Activated naive CD8-positive, alpha-beta T cell treated with anti-CD3 and anti-CD28 coated beads, Interleukin-2, amount 10 ng/mL, durations not matched to agents 7 days and 5 days (primary cell): ENCODE results near the gene THSD4. TPM values are rescaled to one million over a fixed set of nuclear protein-coding genes. Genes with fewer than 3 reads are reported as not detected.

Experiments
- ATAC-seq: fragments of 150-1000 bp; cut with Tn5 transposase; one replicate; pipeline ENCODE4 v1.10.0; 2021; ENCODE audit warnings: low read depth, moderate library complexity
- POLR2A ChIA-PET: fragments of 350-600 bp; sonication (Branson Sonifier 250); formaldehyde crosslinking; loops from one replicate; lab custom pipeline; 2021; ENCODE audit warnings: antibody characterized with exemption; lab: Charles Lee
- DNase-seq: peaks from one replicate; pipeline ENCODE4 v3.0.0; 2021
- H3K27ac Mint-ChIP-seq: one replicate; pipeline ENCODE4 v1.8.0; 2022; ENCODE audit warnings: mild to moderate bottlenecking, mixed read lengths
- H3K27me3 Mint-ChIP-seq: one replicate; pipeline ENCODE4 v1.8.0; 2022; ENCODE audit warnings: mild to moderate bottlenecking, moderate library complexity, mixed read lengths
- H3K36me3 Mint-ChIP-seq: one replicate; pipeline ENCODE4 v1.8.0; 2021; ENCODE audit warnings: mild to moderate bottlenecking, mixed read lengths
- H3K4me1 Mint-ChIP-seq: one replicate; pipeline ENCODE4 v1.8.0; 2021; ENCODE audit warnings: mixed read lengths
- H3K4me3 Mint-ChIP-seq: one replicate; pipeline ENCODE4 v1.8.0; 2022; ENCODE audit warnings: mild to moderate bottlenecking, moderate library complexity, mixed read lengths
- H3K9me3 Mint-ChIP-seq: one replicate; pipeline ENCODE4 v1.8.0; 2021; ENCODE audit warnings: mixed read lengths
- total RNA-seq, 2 experiments: library from RNA; stranded (reverse); gene quantifications; one replicate each; pipeline ENCODE4 v1.2.3, GENCODE V29; 2021

THSD4 gene
- total RNA-seq, 2 experiments from 2014 or later, result not detected

GRCh38 chr15:71106802-71107500, 8.3 kb upstream of the THSD4 start:
- H3K9me3 Mint-ChIP-seq, result no peaks in the 10 kb centered on the region
- no peaks in the 10 kb centered on the region for H3K36me3 Mint-ChIP-seq
- POLR2A ChIA-PET, result no interaction called here
- H3K27ac Mint-ChIP-seq, result no peak overlapping the region
- no peaks in the 10 kb centered on the region for H3K27me3 Mint-ChIP-seq
- no peaks in the 10 kb centered on the region for H3K4me1 Mint-ChIP-seq
- ATAC-seq (no peak), DNase-seq (no peak)
- no peak overlapping the region for H3K4me3 Mint-ChIP-seq

GRCh38 chr15:71107501-71107815, 7.8 kb upstream of the THSD4 start:
- no peaks in the 10 kb centered on the region for H3K4me1 Mint-ChIP-seq

DNA sequence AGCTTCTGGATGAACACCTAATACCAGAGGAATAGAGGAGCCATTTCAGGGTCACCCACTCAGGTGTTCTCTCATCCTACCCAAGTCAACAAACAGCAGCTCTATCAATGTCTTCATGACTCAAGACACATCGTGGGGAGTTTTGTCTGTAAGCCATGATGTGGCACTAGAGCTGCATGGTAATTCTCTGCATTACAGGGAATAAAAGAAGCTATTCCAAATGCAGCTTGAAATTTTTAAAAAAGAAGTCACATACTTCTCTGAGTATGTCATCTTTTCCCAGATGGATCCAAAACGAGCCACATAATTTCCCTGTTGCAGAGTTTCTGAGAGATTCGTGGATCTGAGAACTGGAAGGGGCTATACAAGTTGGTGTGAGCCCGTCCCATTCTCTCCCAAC, 6.1 kb upstream of the THSD4 start:
- H3K27ac Mint-ChIP-seq, result no peak overlapping the region
- no peaks in the 10 kb centered on the region for H3K4me1 Mint-ChIP-seq
- no peak for DNase-seq
- peaks cover 6% of the 10 kb centered on the region for H3K27me3 Mint-ChIP-seq
- POLR2A ChIA-PET, result no interaction called here
- no peaks in the 10 kb centered on the region for H3K36me3 Mint-ChIP-seq
- no peak overlapping the region for H3K4me3 Mint-ChIP-seq
- no peak for ATAC-seq
- no peaks in the 10 kb centered on the region for H3K9me3 Mint-ChIP-seq

More at GRCh38 chr15:71107501-71107815, 7.8 kb upstream of the THSD4 start:
- POLR2A ChIA-PET, result no interaction called here
- Mint-ChIP-seq H3K9me3 (no peaks in the 10 kb centered on the region), H3K27ac (no peak overlapping the region), H3K27me3 (no peaks in the 10 kb centered on the region), H3K4me3 (no peak overlapping the region), H3K36me3 (no peaks in the 10 kb centered on the region)
- DNase-seq, result no peak
- no peak for ATAC-seq

DNA sequence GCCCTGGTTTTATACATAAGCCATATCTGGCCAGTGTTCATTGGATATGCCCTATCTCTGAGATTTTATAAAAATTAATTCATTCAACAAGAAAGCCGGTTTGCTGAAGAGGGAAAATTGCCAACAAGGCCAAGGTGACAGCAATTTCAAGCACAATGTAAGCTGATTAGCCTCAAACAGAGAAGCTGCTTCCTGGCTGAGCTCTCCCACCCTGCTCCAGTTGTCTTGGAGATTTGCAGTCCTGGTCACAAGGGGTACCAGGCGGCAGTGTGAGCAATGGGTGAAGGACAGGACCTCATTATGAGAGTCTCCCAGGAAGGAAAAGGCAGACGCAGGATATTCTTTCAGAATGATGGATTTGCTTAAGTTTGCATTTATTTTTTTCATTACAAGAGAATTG, 5.4 kb upstream of the THSD4 start:
- Mint-ChIP-seq H3K9me3 (no peaks in the 10 kb centered on the region), H3K27me3 (peaks cover 11% of the 10 kb centered on the region), H3K4me1 (no peaks in the 10 kb centered on the region), H3K27ac (no peak overlapping the region), H3K4me3 (no peak overlapping the region), H3K36me3 (no peaks in the 10 kb centered on the region)
- ATAC-seq, result no peak
- POLR2A ChIA-PET, result no interaction called here
- DNase-seq, result no peak

DNA sequence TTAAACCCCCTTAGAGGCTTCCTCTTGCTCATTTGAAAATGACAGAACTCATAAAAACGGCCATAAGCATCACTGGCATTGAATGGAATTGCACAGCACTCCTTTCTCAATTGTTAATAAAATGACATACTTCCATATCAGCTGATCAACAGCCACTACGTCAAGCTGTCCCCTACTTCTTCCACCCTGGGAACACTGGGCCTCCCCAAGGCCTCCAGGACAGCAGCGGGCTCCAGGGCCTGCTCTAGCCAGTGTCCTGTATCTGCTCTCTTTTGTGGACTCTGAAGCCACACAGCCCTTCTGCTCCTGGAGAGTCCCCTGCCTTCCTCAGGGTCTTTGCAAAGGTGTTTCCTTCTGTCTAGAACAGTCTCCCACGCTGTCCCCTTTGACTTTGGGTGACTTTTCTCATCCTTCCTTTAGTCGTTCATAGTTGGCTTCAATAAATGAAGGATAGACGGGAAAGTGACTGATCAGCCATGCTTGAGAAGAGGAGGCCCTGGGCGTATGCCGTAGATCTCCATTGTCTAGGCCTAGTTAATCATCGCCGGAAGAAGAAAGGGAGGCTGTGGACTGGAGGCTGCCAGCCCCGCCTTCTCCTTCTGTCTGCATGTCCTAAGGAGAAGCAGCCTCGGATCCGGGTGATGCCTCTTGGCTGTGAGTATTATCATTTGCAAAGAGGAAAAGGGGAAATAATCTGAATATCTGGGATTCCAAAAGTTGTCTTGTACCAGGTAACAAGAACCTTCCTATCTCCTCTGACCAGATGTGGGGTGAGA, 4.7 kb upstream of the THSD4 start:
- H3K36me3 Mint-ChIP-seq, result no peaks in the 10 kb centered on the region
- H3K4me3 Mint-ChIP-seq, result no peak overlapping the region
- DNase-seq (no peak), ATAC-seq (no peak)
- no peak overlapping the region for H3K27ac Mint-ChIP-seq
- POLR2A ChIA-PET, result no interaction called here
- H3K9me3 Mint-ChIP-seq, result no peaks in the 10 kb centered on the region
- H3K4me1 Mint-ChIP-seq, result no peaks in the 10 kb centered on the region
- peaks cover 16% of the 10 kb centered on the region for H3K27me3 Mint-ChIP-seq

- H3K36me3 Mint-ChIP-seq, result no peaks in the 10 kb centered on the region
- H3K4me1 Mint-ChIP-seq, result no peaks in the 10 kb centered on the region
- no peak overlapping the region for H3K27ac Mint-ChIP-seq
- no peak for ATAC-seq
- no peak overlapping the region for H3K4me3 Mint-ChIP-seq
- peaks cover 18% of the 10 kb centered on the region for H3K27me3 Mint-ChIP-seq
- DNase-seq, result no peak
- H3K9me3 Mint-ChIP-seq, result no peaks in the 10 kb centered on the region
- POLR2A ChIA-PET, result no interaction called here
These were observed 4.1 kb upstream of the THSD4 start for GRCh38 chr15:71111181-71111565.

- POLR2A ChIA-PET, result no interaction called here
- DNase-seq (no peak), ATAC-seq (no peak)
- Mint-ChIP-seq H3K36me3 (no peaks in the 10 kb centered on the region), H3K4me3 (no peak overlapping the region), H3K27me3 (peaks cover 26% of the 10 kb centered on the region), H3K4me1 (peaks cover 2% of the 10 kb centered on the region), H3K9me3 (no peaks in the 10 kb centered on the region), H3K27ac (no peak overlapping the region)
These were observed 3.3 kb upstream of the THSD4 start for GRCh38 chr15:71111950-71112349.

DNA sequence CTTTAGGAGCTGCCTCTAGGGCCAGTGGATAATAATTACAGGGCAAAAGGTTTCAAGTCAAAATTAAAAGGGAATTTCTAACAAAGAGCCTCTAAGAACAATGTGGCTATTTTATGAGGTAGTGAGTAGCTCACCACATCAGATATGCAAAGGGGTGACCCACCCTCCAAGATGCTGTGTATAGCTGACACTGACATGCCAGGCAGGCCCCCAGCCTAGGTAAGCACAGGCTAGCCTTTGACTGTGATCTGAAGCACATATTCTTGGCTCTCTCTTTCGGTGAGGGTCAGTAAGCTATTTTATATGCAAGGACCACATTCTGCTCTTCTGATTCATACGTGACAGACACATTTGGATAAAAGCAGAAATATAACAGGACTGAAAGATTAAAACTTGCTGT, 2.8 kb upstream of the THSD4 start:
- Mint-ChIP-seq H3K27me3 (peaks cover 30% of the 10 kb centered on the region), H3K27ac (no peak overlapping the region), H3K4me3 (no peak overlapping the region), H3K36me3 (no peaks in the 10 kb centered on the region), H3K4me1 (peaks cover 2% of the 10 kb centered on the region), H3K9me3 (no peaks in the 10 kb centered on the region)
- POLR2A ChIA-PET, result no interaction called here
- ATAC-seq (no peak), DNase-seq (no peak)

DNA sequence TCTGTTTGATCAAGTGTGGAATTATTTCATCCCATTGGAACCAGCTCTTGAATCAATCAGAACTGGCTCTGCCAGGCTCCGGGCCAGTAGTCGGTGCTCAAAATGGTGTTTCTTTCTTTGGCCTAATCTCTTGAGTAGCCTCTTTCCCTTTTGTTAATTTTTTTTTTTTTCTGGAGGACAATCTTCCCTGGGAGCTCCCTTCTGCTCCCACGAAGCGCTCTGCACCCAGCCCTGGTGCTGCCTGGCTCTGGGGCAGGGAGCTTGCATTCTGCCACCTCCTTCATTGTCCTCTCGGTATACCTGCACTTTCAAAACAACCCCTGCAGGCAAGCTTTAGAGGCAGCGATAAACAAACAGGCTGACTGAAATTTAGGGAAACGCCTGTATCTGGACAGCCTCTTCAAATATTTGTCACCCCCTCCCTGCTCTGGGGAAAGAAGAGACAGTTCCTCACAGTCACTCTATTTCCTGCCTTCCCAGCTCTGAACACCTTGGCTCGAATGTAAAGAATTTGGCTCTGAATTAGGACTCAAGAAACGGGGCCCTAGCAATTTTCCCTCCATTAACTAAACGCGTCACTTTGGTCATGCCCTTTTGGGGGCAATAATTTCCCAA, 1.1 kb upstream of the THSD4 start:
- no peak overlapping the region for H3K4me3 Mint-ChIP-seq
- H3K9me3 Mint-ChIP-seq, result no peaks in the 10 kb centered on the region
- POLR2A ChIA-PET, result no interaction called here
- no peaks in the 10 kb centered on the region for H3K36me3 Mint-ChIP-seq
- peaks cover 45% of the 10 kb centered on the region for H3K27me3 Mint-ChIP-seq
- H3K4me1 Mint-ChIP-seq, result peaks cover 2% of the 10 kb centered on the region
- no peak overlapping the region for H3K27ac Mint-ChIP-seq
- DNase-seq (no peak), ATAC-seq (no peak)

GRCh38 chr15:71115567-71116351, 488 bp downstream of the THSD4 start:
- no peak overlapping the region for H3K27ac Mint-ChIP-seq
- no peaks in the 10 kb centered on the region for H3K36me3 Mint-ChIP-seq
- DNase-seq, result no peak
- H3K27me3 Mint-ChIP-seq, result peaks cover 45% of the 10 kb centered on the region
- POLR2A ChIA-PET, result no interaction called here
- ATAC-seq, result peak; percentile 46
- H3K4me3 Mint-ChIP-seq, result peak overlapping the region; percentile 66
- peaks cover 2% of the 10 kb centered on the region for H3K4me1 Mint-ChIP-seq
- no peaks in the 10 kb centered on the region for H3K9me3 Mint-ChIP-seq

DNA sequence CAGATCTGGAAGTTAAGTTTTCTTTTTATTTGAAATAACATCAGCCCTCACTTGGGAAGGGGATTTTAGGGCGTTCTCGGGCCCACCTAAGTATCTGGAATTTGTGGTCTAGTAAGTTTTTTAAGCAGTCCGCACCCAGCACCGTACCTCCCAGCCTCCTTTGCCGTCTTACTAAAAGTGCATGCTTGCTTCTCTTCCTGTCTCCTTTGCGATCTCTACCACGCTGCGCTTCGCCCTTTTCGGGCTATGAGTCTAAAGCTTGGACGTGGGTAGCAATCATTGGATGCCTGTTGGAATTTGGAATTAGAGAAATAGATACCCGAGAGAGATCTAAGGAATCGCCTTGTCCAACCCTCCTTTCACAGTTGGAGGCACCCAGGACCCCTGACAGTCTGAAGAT, 1.1 kb downstream of the THSD4 start:
- peak overlapping the region; percentile 23 for H3K4me3 Mint-ChIP-seq
- DNase-seq (no peak), ATAC-seq (no peak)
- H3K9me3 Mint-ChIP-seq, result no peaks in the 10 kb centered on the region
- peaks cover 45% of the 10 kb centered on the region for H3K27me3 Mint-ChIP-seq
- POLR2A ChIA-PET, result no interaction called here
- H3K27ac Mint-ChIP-seq, result no peak overlapping the region
- no peaks in the 10 kb centered on the region for H3K36me3 Mint-ChIP-seq
- peaks cover 2% of the 10 kb centered on the region for H3K4me1 Mint-ChIP-seq

DNA sequence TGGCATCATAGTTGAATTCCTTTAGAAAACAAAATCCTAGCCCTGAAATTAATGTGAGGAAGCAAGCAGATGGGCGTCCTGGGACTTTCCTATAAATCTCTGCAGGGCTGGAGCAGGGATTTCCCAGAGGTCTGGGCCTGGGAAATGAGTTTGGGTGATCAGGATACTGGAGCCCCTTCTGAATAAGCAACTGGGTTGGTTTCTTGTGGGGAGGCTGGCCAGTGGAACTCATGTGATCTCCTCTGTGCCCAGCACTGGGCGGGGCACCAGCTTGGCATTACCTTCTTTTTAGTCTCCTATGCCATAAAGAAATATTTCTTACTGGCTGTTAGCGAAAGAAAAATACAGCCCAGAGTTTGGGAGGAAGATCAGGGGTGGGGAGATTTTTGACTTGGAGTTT, 1.7 kb downstream of the THSD4 start:
- Mint-ChIP-seq H3K9me3 (no peaks in the 10 kb centered on the region), H3K27ac (no peak overlapping the region), H3K36me3 (no peaks in the 10 kb centered on the region), H3K4me1 (peaks cover 2% of the 10 kb centered on the region), H3K27me3 (peaks cover 45% of the 10 kb centered on the region), H3K4me3 (no peak overlapping the region)
- DNase-seq (no peak), ATAC-seq (no peak)
- POLR2A ChIA-PET, result no interaction called here

- Mint-ChIP-seq H3K36me3 (no peaks in the 10 kb centered on the region), H3K4me3 (no peak overlapping the region), H3K27me3 (peaks cover 43% of the 10 kb centered on the region), H3K4me1 (peaks cover 2% of the 10 kb centered on the region), H3K9me3 (no peaks in the 10 kb centered on the region), H3K27ac (no peak overlapping the region)
- DNase-seq (no peak), ATAC-seq (no peak)
- POLR2A ChIA-PET, result no interaction called here
These were observed 2.5 kb downstream of the THSD4 start for GRCh38 chr15:71117714-71118305.
